Measurements from ENCODE around the gene ARMC10.
"Not testable (repeated sequence)": the region's sequence is repeated elsewhere in the genome, so short reads cannot be mapped to it uniquely, and the experiment has no call there.

ARMC10 gene

DNA sequence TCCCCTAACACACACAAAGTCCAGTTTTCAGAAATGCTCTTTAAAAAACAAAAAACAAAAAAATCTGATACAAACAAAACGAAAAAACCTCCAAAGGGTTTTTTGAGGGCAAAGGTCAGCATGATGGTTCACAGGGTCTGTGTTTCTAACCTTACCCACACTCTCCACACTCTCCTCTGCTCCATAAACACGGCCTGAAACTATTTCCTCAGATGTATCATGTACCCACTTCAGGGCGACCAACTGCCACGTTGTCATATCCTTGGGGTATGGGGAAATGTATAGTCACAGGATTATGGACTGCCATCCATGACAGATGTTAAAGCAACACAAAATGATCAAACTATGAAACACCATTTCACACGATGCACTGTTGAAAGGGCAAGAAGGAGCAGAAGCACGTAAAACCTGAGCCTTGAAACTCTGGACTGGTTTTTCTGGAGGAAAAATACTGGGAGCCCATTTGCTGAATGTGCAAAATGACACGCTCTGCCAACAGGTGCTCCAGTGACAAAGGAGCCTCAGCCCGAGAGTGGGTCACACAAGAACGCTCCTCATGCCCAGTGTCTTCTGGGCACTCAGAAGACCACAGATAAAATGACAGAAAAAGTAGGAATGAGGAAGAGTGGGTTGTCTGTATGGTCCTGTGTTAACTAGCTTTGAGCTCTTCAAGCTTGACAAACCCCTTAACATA, 58.2 kb downstream of the ARMC10 start:
- TF ChIP-seq TAF1 (IDR thresholded peaks at IDR 0.05; ENCODE audit: low read depth, low read length): no peak
- no peak for TF ChIP-seq POLR2A (IDR thresholded peaks at IDR 0.05; ENCODE audit: low read depth, low read length)
- no peak for DNase-seq (ENCODE audit: insufficient read length, low spot score)
- no peak for FAIRE-seq

DNA sequence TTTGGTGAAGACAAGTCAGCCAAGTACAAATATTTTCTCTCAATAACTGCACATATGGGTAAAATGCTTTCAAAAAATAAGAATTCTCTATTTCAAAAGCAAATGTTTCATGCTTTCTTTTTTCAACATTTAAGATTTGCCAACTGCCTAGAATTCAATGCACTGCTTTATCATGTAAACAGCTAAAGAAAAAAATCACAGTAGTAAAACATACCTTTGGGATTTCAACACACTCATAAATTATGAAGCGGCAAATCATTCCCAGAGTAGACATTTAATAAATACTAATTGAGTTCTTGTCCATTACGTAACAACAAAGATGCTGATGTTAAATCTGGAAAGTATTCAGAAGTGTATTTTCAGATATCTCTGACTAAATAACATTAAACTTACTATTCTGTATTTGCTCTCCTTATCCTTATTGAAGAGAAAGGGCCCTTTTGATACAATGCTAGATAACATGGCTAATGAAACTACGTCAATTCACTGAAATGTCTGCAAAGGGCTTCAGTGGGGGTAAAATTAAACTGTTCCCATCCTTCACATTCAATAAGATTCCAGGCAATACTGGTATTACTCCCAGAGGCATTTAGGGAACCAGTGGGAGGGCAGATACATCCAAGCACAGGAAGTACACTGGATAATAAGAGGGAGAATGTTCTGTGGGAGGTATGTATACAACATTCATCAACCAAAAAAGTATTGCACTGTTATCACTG, 60.1 kb downstream of the ARMC10 start:
- DNase-seq (ENCODE audit: insufficient read length, low spot score) (no peak), FAIRE-seq (no peak)
- TF ChIP-seq TAF1 (IDR thresholded peaks at IDR 0.05; ENCODE audit: low read depth, low read length) (no peak), POLR2A (IDR thresholded peaks at IDR 0.05; ENCODE audit: low read depth, low read length) (no peak), PAX5 (IDR thresholded peaks at IDR 0.05; ENCODE audit: insufficient read depth, low read length, severe bottlenecking) (no peak), POLR2AphosphoS5 (IDR thresholded peaks at IDR 0.05; ENCODE audit: low read depth, low read length) (no peak), SPI1 (IDR thresholded peaks at IDR 0.05; ENCODE audit: low read depth, low read length) (no peak), POU2F2 (IDR thresholded peaks at IDR 0.05; ENCODE audit: low read depth, low read length) (no peak)

DNA sequence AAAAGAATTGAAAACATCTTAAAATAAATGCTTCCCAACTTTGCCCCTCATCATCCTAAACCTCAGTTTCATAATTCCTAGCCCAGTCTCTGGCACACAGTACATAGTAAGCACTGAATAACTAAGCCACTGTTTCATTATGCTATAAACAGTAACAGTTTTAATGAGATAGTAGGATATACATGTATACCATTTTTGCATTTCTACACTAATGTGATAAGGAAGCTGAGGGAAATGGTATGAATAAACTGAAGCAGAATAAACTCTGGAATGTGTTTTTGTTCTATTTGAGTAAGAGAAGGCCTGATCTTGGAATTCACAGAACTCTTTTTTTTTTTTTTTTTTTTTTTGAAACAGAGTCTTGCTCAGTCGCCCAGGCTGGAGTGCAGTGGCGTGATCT, 65.1 kb downstream of the ARMC10 start:
- no peak for DNase-seq (ENCODE audit: insufficient read length, low spot score)
- no peak for FAIRE-seq
- no peak for TF ChIP-seq PAX5 (IDR thresholded peaks at IDR 0.05; ENCODE audit: insufficient read depth, low read length, severe bottlenecking)
- no peak for TF ChIP-seq POLR2A (IDR thresholded peaks at IDR 0.05; ENCODE audit: low read depth, low read length)
- no peak for TF ChIP-seq POU2F2 (IDR thresholded peaks at IDR 0.05; ENCODE audit: low read depth, low read length)
- no peak for TF ChIP-seq SPI1 (IDR thresholded peaks at IDR 0.05; ENCODE audit: low read depth, low read length)
- TF ChIP-seq POLR2AphosphoS5 (IDR thresholded peaks at IDR 0.05; ENCODE audit: low read depth, low read length): no peak

DNA sequence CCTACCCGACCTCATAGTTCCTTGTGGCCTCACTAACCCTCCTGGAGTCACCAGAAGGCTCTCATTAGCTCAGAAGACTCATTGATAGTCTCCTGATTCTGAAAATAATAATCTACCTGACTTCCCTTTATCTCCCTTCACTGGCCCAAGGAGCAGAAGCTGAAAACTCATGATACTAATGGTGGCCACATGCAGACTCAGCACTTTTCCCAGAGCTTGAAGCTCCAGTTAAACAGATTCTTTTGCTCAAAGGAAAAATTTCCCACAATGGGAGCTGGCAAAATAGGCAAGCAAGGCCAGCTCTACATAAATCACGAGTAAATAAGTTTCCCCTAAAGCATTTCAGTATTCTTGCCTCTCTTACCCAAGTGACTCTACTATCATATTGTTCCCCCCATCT, 65.7 kb downstream of the ARMC10 start:
- FAIRE-seq (no peak), DNase-seq (ENCODE audit: insufficient read length, low spot score) (no peak)
- TF ChIP-seq PAX5 (IDR thresholded peaks at IDR 0.05; ENCODE audit: insufficient read depth, low read length, severe bottlenecking): no peak
- no peak for TF ChIP-seq TAF1 (IDR thresholded peaks at IDR 0.05; ENCODE audit: low read depth, low read length)
- TF ChIP-seq SPI1 (IDR thresholded peaks at IDR 0.05; ENCODE audit: low read depth, low read length): no peak
- TF ChIP-seq POLR2A (IDR thresholded peaks at IDR 0.05; ENCODE audit: low read depth, low read length): no peak
- TF ChIP-seq POLR2AphosphoS5 (IDR thresholded peaks at IDR 0.05; ENCODE audit: low read depth, low read length): no peak
- TF ChIP-seq POU2F2 (IDR thresholded peaks at IDR 0.05; ENCODE audit: low read depth, low read length): no peak

DNA sequence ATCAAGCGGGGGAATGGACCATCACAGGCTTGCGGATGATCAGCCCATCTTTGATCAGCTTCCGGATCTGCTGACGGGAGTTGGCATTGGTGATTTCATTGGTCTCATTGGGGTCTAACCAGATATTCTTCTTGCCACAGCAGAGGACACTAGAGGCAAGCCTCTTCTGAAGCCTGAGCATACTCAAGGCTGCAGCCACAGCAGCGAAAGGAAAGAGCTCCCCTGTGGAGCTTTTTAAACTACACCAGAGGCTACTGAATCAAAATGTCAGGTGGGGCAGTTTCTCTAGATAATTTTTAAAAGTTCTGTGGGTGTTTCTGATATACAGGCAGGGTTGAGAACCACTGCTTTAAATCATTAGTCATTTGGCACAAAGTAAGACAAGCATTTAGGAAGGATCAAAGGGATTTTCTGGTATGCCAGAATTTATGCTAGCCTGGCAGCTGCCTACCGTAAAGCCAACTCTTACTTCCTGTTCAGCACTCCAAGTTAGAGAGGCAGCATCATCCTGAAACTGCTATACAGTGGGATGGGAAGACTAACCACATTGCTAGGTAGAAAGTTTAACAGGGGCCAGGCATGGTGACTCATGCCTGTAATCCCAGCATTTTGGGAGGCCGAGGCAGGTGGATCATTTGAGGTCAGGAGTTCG, 66.9 kb downstream of the ARMC10 start:
- no peak for TF ChIP-seq SPI1 (IDR thresholded peaks at IDR 0.05; ENCODE audit: low read depth, low read length)
- no peak for TF ChIP-seq PAX5 (IDR thresholded peaks at IDR 0.05; ENCODE audit: insufficient read depth, low read length, severe bottlenecking)
- TF ChIP-seq TAF1 (IDR thresholded peaks at IDR 0.05; ENCODE audit: low read depth, low read length): no peak
- TF ChIP-seq POLR2AphosphoS5 (IDR thresholded peaks at IDR 0.05; ENCODE audit: low read depth, low read length): no peak
- TF ChIP-seq POU2F2 (IDR thresholded peaks at IDR 0.05; ENCODE audit: low read depth, low read length): no peak
- TF ChIP-seq POLR2A (IDR thresholded peaks at IDR 0.05; ENCODE audit: low read depth, low read length): no peak
- FAIRE-seq (no peak), DNase-seq (ENCODE audit: insufficient read length, low spot score) (no peak)

DNA sequence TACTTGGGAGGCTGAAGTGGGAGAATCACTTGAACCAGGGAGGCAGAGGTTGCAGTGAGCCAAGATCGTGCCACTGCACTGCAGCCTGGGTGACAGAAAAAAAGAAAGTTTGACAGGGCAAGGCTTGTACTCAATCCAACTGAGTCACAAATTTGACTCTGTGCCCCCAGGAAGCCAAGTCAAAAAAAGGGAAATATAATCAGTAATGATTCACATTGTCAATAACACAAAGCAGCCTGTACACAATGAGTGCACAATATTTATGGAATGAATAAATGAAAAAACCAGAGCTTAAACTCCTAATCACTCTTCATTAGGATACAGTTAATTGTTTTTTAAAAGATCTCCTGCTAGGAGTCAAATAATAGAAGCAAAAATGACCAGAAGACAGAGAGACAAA, 67.6 kb downstream of the ARMC10 start:
- DNase-seq (ENCODE audit: insufficient read length, low spot score): no peak
- TF ChIP-seq POU2F2 (IDR thresholded peaks at IDR 0.05; ENCODE audit: low read depth, low read length): no peak
- no peak for TF ChIP-seq PAX5 (IDR thresholded peaks at IDR 0.05; ENCODE audit: insufficient read depth, low read length, severe bottlenecking)
- no peak for TF ChIP-seq TAF1 (IDR thresholded peaks at IDR 0.05; ENCODE audit: low read depth, low read length)
- no peak for TF ChIP-seq POLR2A (IDR thresholded peaks at IDR 0.05; ENCODE audit: low read depth, low read length)
- TF ChIP-seq SPI1 (IDR thresholded peaks at IDR 0.05; ENCODE audit: low read depth, low read length): no peak
- TF ChIP-seq POLR2AphosphoS5 (IDR thresholded peaks at IDR 0.05; ENCODE audit: low read depth, low read length): no peak
- no peak for FAIRE-seq

DNA sequence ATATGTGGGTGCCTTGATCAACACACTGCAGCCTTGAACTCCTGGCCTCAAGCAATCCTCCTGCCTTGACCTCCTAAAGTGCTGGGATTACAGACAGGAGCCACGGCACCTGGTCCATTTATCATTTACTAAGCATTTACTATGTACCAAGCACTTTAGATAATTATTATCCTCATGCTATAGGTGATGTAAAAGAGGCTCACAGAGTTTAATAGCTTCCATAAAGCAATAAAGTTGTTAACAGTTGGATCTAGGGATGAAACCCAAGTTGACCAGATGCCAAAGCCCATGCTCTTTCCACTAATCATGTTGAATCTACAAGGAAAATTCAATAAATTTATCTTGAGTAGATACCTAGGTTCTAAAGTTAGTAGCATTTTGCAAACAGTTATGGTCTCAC, 68.9 kb downstream of the ARMC10 start:
- DNase-seq (ENCODE audit: insufficient read length, low spot score): no peak
- no peak for FAIRE-seq
- TF ChIP-seq POLR2A (IDR thresholded peaks at IDR 0.05; ENCODE audit: low read depth, low read length) (no peak), POU2F2 (IDR thresholded peaks at IDR 0.05; ENCODE audit: low read depth, low read length) (no peak), SPI1 (IDR thresholded peaks at IDR 0.05; ENCODE audit: low read depth, low read length) (no peak), POLR2AphosphoS5 (IDR thresholded peaks at IDR 0.05; ENCODE audit: low read depth, low read length) (no peak), PAX5 (IDR thresholded peaks at IDR 0.05; ENCODE audit: insufficient read depth, low read length, severe bottlenecking) (no peak), TAF1 (IDR thresholded peaks at IDR 0.05; ENCODE audit: low read depth, low read length) (no peak)

DNA sequence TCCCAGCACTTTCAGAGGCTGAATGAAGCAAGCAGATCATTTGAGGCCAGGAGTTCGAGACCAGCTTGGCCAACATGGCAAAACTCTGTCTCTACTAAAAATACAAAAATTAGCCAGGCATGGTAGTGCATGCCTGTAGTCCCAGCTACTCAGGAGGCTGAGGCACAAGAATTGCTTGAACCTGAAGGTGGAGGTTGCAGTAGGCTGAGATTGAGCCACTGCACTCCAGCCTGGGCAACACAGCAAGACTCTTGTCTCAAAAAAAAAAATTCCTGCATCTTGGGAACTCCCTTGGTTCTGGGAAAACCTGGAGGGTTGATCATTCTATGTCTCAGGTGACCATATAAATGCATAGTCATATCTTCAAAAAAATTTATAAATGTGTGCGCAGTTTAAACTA, 69.8 kb downstream of the ARMC10 start:
- not testable (repeated sequence) for DNase-seq (ENCODE audit: insufficient read length, low spot score); FAIRE-seq

DNA sequence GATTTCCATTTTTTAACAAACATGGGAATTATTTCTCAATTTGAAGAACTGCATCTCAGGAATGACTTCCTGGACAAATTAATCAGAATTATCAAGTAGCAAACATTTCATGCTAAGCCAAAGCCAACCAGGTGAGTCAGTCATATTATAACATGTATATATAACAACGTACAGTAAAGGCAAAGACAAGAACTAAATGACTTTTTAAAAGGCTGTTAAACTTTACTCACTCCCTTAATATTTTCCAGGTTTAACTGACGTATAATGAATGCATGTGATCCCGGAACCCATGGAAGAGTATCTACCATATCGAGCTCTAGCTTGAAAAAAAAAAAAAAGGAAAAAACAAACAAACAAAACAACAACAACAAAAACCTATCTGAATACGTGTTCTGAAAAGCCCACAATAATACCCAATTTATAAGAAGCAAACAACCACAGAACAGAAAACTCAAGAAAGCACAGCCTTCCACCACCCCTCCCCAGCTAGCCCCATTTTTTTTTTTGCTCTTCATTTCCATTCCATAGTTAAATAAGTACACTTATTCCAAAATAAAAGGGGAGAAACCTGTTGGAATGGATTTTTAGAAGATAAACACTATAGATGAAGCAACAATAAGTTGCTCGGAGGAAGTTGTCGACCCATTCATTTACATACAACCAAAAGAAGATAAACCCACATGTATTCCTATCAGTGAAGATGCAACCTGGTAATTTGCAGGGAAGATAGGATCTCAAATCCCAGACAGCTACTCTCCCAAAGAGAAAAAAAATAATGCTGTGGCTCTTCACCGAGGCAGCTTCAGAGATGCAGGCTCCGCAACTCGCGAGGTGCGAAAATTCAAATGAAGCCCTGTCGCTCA, 73.4 kb downstream of the ARMC10 start:
- no peak for TF ChIP-seq SPI1 (IDR thresholded peaks at IDR 0.05; ENCODE audit: low read depth, low read length)
- no peak for TF ChIP-seq TAF1 (IDR thresholded peaks at IDR 0.05; ENCODE audit: low read depth, low read length)
- TF ChIP-seq POLR2A (IDR thresholded peaks at IDR 0.05; ENCODE audit: low read depth, low read length): no peak
- TF ChIP-seq POU2F2 (IDR thresholded peaks at IDR 0.05; ENCODE audit: low read depth, low read length): no peak
- TF ChIP-seq PAX5 (IDR thresholded peaks at IDR 0.05; ENCODE audit: insufficient read depth, low read length, severe bottlenecking): no peak
- TF ChIP-seq POLR2AphosphoS5 (IDR thresholded peaks at IDR 0.05; ENCODE audit: low read depth, low read length): no peak
- DNase-seq (ENCODE audit: insufficient read length, low spot score): no peak
- FAIRE-seq: peak; percentile 62
